Tibial artery (tissue), 4 donors: Measurements from ENCODE around the gene NFAT5.
"Not testable (repeated sequence)": the region's sequence is repeated elsewhere in the genome, so short reads cannot be mapped to it uniquely, and the experiment has no call there.

Experiments
- DNase-seq, 2 donors: peaks; one replicate each; pipeline ENCODE4 v3.0.0-alpha.2; 2019
- H3K27ac ChIP-seq, 2 donors: fragments of 200-600 bp; sonication (generic) in 1 of 2; 1 replicate in 1 of 2; 2 replicates in 1 of 2; pipeline ENCODE4 v1.5.1; 2018 to 2019; ENCODE audit warnings: mild to moderate bottlenecking in 1 of 2
- H3K27me3 ChIP-seq, 2 donors: fragments of 200-600 bp; sonication (generic) in 1 of 2; one replicate each; pipeline versions ENCODE4 v1.5.1 to v1.6.0; 2016 to 2019
- H3K36me3 ChIP-seq, 3 donors: fragments of 200-600 bp; sonication (generic) in 2 of 3; one replicate each; pipeline ENCODE4 v1.5.1; 2016 to 2019; ENCODE audit warnings: mild to moderate bottlenecking in 2 of 3
- H3K4me1 ChIP-seq, 4 donors: fragments of 200-600 bp; sonication (generic) in 2 of 4; 1 replicate in 3 of 4; 2 replicates in 1 of 4; pipeline ENCODE4 v1.5.1; 2016 to 2019
- H3K4me3 ChIP-seq, 2 donors: fragments of 200-600 bp; sonication (generic) in 1 of 2; 1 replicate in 1 of 2; 2 replicates in 1 of 2; pipeline ENCODE4 v1.5.1; 2018 to 2019; ENCODE audit warnings: mild to moderate bottlenecking in 2 of 2
- H3K9me3 ChIP-seq, 3 donors: fragments of 200-600 bp; sonication (generic) in 1 of 3; one replicate each; pipeline ENCODE4 v1.5.1; 2016 to 2019
- CTCF ChIP-seq, 2 experiments: fragments of 200-600 bp in 1 of 2; fragments of 450-650 bp in 1 of 2; IDR thresholded peaks; one replicate each; pipeline ENCODE4 v1.5.1; 2017 to 2019; ENCODE audit warnings: antibody characterized with exemption in 2 of 2, mild to moderate bottlenecking in 1 of 2, moderate library complexity in 1 of 2
- intact Hi-C: fragments of 100-400 bp; cut with DNase I; formaldehyde crosslinking; loops from one replicate; pipeline ENCODE4 v1.15.0; 2023; ENCODE audit warnings: low total_unique reads

Gene NFAT5

GRCh38 chr16:69579783-69580481 is 14.2 kb downstream of the NFAT5 start:
- no peak for TF ChIP-seq CTCF (IDR thresholded peaks at IDR 0.05)
- DNase-seq = no peak
- intact Hi-C loops = no loop called here
- Histone ChIP-seq H3K27ac (no peak overlapping the region), H3K4me3 (no peak overlapping the region), H3K36me3 (peaks cover 0 to 5% (median 0%) of the 10 kb centered on the region in 3 donors), H3K9me3 (no peaks in the 10 kb centered on the region), H3K4me1 (peaks cover 0 to 38% (median 5%) of the 10 kb centered on the region in 4 donors), H3K27me3 (no peaks in the 10 kb centered on the region)

- DNase-seq = no peak
- Histone ChIP-seq H3K9me3 (no peaks in the 10 kb centered on the region), H3K36me3 (peaks cover 0 to 5% (median 0%) of the 10 kb centered on the region in 3 donors), H3K4me1 (peaks cover 0 to 37% (median 5%) of the 10 kb centered on the region in 4 donors), H3K27me3 (no peaks in the 10 kb centered on the region), H3K4me3 (no peak overlapping the region), H3K27ac (no peak overlapping the region)
- intact Hi-C loops = no loop called here
- TF ChIP-seq CTCF (IDR thresholded peaks at IDR 0.05) = no peak
Measured at GRCh38 chr16:69581297-69581696, 15.5 kb downstream of the NFAT5 start.

GRCh38 chr16:69584493-69584892 is 18.7 kb downstream of the NFAT5 start:
- DNase-seq, H3K36me3 ChIP-seq, H3K27me3 ChIP-seq, H3K4me3 ChIP-seq, H3K27ac ChIP-seq, H3K9me3 ChIP-seq, intact Hi-C loops: not testable (repeated sequence)
- peaks cover 0 to 26% (median 0%) of the 10 kb centered on the region in 4 donors for H3K4me1 ChIP-seq

- no peak for DNase-seq
- no peaks in the 10 kb centered on the region for H3K36me3 ChIP-seq
- H3K4me3 ChIP-seq = no peak overlapping the region
- peaks cover 0 to 19% (median 3%) of the 10 kb centered on the region in 4 donors for H3K4me1 ChIP-seq
- H3K27me3 ChIP-seq = no peaks in the 10 kb centered on the region
- TF ChIP-seq CTCF (IDR thresholded peaks at IDR 0.05) = no peak
- H3K27ac ChIP-seq = no peak overlapping the region
- intact Hi-C loops = no loop called here
- H3K9me3 ChIP-seq = no peaks in the 10 kb centered on the region
Measured at GRCh38 chr16:69589434-69590269, 23.9 kb downstream of the NFAT5 start.

GRCh38 chr16:69590590-69590989 is 24.8 kb downstream of the NFAT5 start:
- no peak overlapping the region for H3K4me3 ChIP-seq
- no peak for TF ChIP-seq CTCF (IDR thresholded peaks at IDR 0.05)
- H3K4me1 ChIP-seq = peaks cover 0 to 28% (median 4%) of the 10 kb centered on the region in 4 donors
- H3K27me3 ChIP-seq = no peaks in the 10 kb centered on the region
- intact Hi-C loops = no loop called here
- H3K9me3 ChIP-seq = no peaks in the 10 kb centered on the region
- H3K36me3 ChIP-seq = no peaks in the 10 kb centered on the region
- no peak overlapping the region for H3K27ac ChIP-seq
- no peak for DNase-seq

GRCh38 chr16:69593751-69594255 is 28.0 kb downstream of the NFAT5 start:
- no peak for TF ChIP-seq CTCF (IDR thresholded peaks at IDR 0.05)
- DNase-seq = no peak
- H3K4me3 ChIP-seq = no peak overlapping the region

More at GRCh38 chr16:69593751-69594255, 28.0 kb downstream of the NFAT5 start:
- intact Hi-C loops = no loop called here
- no peak overlapping the region for H3K27ac ChIP-seq
- H3K9me3 ChIP-seq = no peaks in the 10 kb centered on the region
- H3K27me3 ChIP-seq = no peaks in the 10 kb centered on the region
- no peaks in the 10 kb centered on the region for H3K36me3 ChIP-seq
- H3K4me1 ChIP-seq = peaks cover 0 to 30% (median 7%) of the 10 kb centered on the region in 4 donors
